Suprapubic skin (tissue), 4 donors: Measurements from ENCODE around the gene KIRREL1. TPM values are rescaled to one million over a fixed set of nuclear protein-coding genes. Genes with fewer than 3 reads are reported as not detected.

Experiments used
- DNase-seq, 2 donors: peaks; one replicate each; pipeline ENCODE4 v3.0.0-alpha.2; 2019; ENCODE audit warnings: low spot score in 2 of 2
- H3K27ac ChIP-seq: fragments of 200-600 bp; sonication (generic); one replicate; pipeline ENCODE4 v1.5.1; 2019
- H3K27me3 ChIP-seq: fragments of 200-600 bp; sonication (generic); one replicate; pipeline ENCODE4 v1.5.1; 2019
- H3K36me3 ChIP-seq: fragments of 200-600 bp; sonication (generic); one replicate; pipeline ENCODE4 v1.5.1; 2019
- H3K4me1 ChIP-seq: fragments of 200-600 bp; sonication (generic); one replicate; pipeline ENCODE4 v1.5.1; 2019
- H3K4me3 ChIP-seq: fragments of 200-600 bp; sonication (generic); one replicate; pipeline ENCODE4 v1.5.1; 2019; ENCODE audit warnings: mild to moderate bottlenecking
- H3K9me3 ChIP-seq: fragments of 200-600 bp; sonication (generic); one replicate; pipeline ENCODE4 v1.5.1; 2019
- EP300 ChIP-seq: sonication (generic); formaldehyde crosslinking; IDR thresholded peaks from one replicate; pipeline ENCODE4 v1.6.1; 2017; ENCODE audit warnings: antibody characterized with exemption
- POLR2A ChIP-seq, 2 donors: fragments of 450-650 bp; IDR thresholded peaks; one replicate each; pipeline ENCODE4 v1.6.1; 2017; ENCODE audit warnings: antibody characterized with exemption in 2 of 2, mild to moderate bottlenecking in 2 of 2, moderate library complexity in 2 of 2
- POLR2AphosphoS5 ChIP-seq, 3 donors: sonication (generic); formaldehyde crosslinking; IDR thresholded peaks; one replicate each; pipeline ENCODE4 v1.6.1; 2017; ENCODE audit warnings: antibody characterized with exemption in 3 of 3
- WGBS: methylation state at CpG from one replicate; pipeline ENCODE4 v1.1.5; 2018; 5-methylcytosine and 5-hydroxymethylcytosine counted together
- total RNA-seq, 4 donors: library from RNA; depleted of rRNA; stranded (reverse); fragments of >200 nt; gene quantifications; one replicate each; pipeline ENCODE4 v1.1.0, GENCODE V29; 2016
- TF ChIP-seq, protein P1 (sequence below), 2 donors: fragments of 200-600 bp in 1 of 2; fragments of 450-650 bp in 1 of 2; sonication (generic) in 1 of 2; IDR thresholded peaks; one replicate each; pipeline ENCODE4 v1.5.1; 2016 to 2019; ENCODE audit warnings: antibody characterized with exemption in 2 of 2, mild to moderate bottlenecking in 1 of 2, moderate library complexity in 1 of 2

Gene KIRREL1
- total RNA-seq, 4 donors from 2014 or later: 12.5 to 18.9 (median 15.5) TPM

DNA sequence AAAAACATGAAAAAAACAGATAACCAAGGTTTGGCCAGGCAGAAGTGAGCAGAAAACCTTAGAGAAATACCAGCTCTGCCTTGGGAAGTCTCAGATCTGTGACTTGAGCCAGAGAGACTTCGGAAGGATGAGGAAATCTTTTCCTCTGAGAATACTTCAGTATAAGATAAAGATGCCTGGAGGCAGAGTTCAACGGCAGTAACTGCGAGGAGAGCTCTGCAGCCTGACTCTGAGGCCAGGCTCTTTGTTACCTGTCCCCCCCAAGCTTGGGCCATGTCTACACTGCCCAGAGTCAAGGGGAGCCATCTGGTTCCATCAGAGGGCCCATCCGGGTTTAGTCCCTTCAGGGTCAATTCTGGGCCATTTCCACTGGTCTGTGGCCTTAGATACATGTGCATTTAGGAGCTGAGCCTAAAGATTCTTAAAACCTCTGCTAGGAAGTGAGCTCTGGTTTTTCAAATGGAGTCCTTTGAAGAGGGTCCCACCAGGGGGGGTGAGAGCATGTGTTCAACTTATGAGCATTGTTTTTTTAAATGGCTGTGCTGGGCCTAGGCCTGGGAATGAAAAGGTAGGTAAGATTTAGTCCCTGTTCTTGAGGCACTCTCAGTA lies 8.7 kb downstream of the KIRREL1 start:
- 43% methylated on average over 4 of the region's 4 CpGs for WGBS
- Histone ChIP-seq H3K4me1 (peaks cover 39% of the 10 kb centered on the region), H3K27ac (peak overlapping the region; percentile 19)

DNA sequence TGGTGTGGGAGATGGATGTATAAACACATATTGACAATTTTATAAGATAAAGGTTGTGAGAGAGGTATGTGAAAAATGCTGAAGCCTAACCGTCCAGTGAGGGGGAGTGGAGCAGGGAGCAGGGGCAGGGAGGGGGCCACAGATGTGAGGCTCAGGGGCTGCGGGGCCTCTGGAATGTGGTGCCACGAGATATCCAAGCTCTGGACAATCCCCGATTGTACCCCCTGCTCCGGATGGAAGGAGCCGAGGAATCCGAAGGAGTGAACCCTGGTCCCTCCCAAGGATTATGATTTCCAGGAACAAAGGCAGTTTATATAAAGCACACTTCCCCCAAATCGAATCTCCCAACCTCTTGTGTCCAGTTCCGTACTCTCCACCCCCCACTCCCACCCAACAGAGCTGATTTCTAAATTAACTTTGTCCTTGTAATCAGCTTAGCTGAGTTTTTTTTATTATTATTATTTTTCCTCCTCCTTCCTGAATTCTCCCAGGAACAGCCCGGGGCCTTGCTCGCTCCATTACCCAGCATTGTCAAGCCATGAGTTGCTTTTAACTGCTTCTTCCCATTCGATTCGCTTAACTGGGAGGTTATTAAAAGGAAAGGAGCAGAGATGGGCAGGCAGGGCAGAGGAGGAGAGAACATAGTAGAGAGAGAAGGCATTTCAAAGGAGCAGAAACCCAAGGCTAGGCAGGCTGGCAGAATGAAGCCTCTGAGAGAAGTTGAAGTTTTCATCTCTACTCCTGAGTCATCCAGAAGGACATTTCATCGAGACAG lies 9.4 kb downstream of the KIRREL1 start:
- H3K27ac ChIP-seq: peak overlapping the region; percentile 19
- WGBS: 50% methylated on average over 14 of the region's 14 CpGs
- no peaks in the 10 kb centered on the region for H3K27me3 ChIP-seq
- H3K9me3 ChIP-seq: no peaks in the 10 kb centered on the region
- H3K4me3 ChIP-seq: no peak overlapping the region
- TF ChIP-seq EP300 (no peak), POLR2A (IDR thresholded peaks at IDR 0.05) (no peak), POLR2AphosphoS5 (IDR thresholded peaks at IDR 0.05) (no peak)
- TF ChIP-seq, protein P1, sequence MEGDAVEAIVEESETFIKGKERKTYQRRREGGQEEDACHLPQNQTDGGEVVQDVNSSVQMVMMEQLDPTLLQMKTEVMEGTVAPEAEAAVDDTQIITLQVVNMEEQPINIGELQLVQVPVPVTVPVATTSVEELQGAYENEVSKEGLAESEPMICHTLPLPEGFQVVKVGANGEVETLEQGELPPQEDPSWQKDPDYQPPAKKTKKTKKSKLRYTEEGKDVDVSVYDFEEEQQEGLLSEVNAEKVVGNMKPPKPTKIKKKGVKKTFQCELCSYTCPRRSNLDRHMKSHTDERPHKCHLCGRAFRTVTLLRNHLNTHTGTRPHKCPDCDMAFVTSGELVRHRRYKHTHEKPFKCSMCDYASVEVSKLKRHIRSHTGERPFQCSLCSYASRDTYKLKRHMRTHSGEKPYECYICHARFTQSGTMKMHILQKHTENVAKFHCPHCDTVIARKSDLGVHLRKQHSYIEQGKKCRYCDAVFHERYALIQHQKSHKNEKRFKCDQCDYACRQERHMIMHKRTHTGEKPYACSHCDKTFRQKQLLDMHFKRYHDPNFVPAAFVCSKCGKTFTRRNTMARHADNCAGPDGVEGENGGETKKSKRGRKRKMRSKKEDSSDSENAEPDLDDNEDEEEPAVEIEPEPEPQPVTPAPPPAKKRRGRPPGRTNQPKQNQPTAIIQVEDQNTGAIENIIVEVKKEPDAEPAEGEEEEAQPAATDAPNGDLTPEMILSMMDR (IDR thresholded peaks at IDR 0.05): no peak
- peaks cover 46% of the 10 kb centered on the region for H3K4me1 ChIP-seq
- H3K36me3 ChIP-seq: no peaks in the 10 kb centered on the region
- DNase-seq: no peak

More for the DNA sequence above, 8.7 kb downstream of the KIRREL1 start:
- H3K9me3 ChIP-seq: no peaks in the 10 kb centered on the region
- H3K4me3 ChIP-seq: no peak overlapping the region
- TF ChIP-seq POLR2AphosphoS5 (IDR thresholded peaks at IDR 0.05): no peak
- TF ChIP-seq EP300: no peak
- TF ChIP-seq, protein P1 (IDR thresholded peaks at IDR 0.05): no peak
- no peak for TF ChIP-seq POLR2A (IDR thresholded peaks at IDR 0.05)
- H3K27me3 ChIP-seq: no peaks in the 10 kb centered on the region
- no peaks in the 10 kb centered on the region for H3K36me3 ChIP-seq
- no peak for DNase-seq

DNA sequence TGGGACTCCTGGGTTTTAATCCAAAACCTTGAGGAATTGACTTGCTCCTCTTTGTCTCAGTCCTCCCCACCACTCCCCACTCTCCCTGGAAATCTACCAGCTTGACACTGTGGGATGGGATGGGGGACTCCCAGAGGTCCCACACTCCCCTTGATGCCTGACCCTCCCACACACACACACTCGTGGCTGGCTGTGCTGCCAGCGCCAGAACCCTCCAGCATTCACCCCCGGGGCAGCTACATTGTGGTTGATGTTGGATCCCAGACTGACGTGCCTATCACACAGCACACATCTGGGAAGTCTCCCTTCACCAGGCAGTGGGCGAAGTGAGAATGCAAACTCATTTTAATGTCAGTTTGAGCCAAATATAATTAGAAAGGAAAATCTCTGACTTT lies 10.0 kb downstream of the KIRREL1 start:
- TF ChIP-seq, protein P1 (IDR thresholded peaks at IDR 0.05): no peak
- H3K9me3 ChIP-seq: no peaks in the 10 kb centered on the region
- WGBS: 15% methylated on average over 5 of the region's 5 CpGs
- H3K27me3 ChIP-seq: no peaks in the 10 kb centered on the region
- peaks cover 52% of the 10 kb centered on the region for H3K4me1 ChIP-seq
- no peak overlapping the region for H3K4me3 ChIP-seq
- peak overlapping the region; percentile 19 for H3K27ac ChIP-seq
- H3K36me3 ChIP-seq: no peaks in the 10 kb centered on the region
- DNase-seq: no peak

DNA sequence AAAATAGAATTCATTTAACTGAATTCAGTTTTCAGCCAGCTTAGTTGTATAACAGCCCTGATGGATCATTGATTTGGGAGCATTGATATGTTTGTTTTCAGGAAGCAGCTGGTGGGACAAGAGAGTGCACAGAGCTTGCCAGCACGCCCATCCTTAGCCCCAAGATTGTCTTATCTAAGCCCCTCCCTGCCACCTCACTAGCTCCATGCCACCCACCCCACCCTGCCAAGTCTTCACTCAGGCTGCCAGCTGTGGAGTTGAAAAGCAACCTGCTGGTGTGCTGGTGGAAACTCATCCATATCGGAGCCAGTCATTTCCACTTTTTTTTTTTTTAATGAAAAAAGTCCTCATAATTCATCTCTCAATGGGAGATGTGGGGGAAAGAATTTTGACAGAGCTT lies 11.8 kb downstream of the KIRREL1 start:
- TF ChIP-seq, protein P1 (IDR thresholded peaks at IDR 0.05): no peak
- no peak for TF ChIP-seq POLR2A (IDR thresholded peaks at IDR 0.05)
- TF ChIP-seq EP300: no peak
- no peak for TF ChIP-seq POLR2AphosphoS5 (IDR thresholded peaks at IDR 0.05)
- no peaks in the 10 kb centered on the region for H3K27me3 ChIP-seq
- H3K4me1 ChIP-seq: peaks cover 67% of the 10 kb centered on the region
- no peaks in the 10 kb centered on the region for H3K9me3 ChIP-seq
- no peaks in the 10 kb centered on the region for H3K36me3 ChIP-seq
- WGBS: 58% methylated on average over 2 of the region's 2 CpGs
- no peak overlapping the region for H3K27ac ChIP-seq
- H3K4me3 ChIP-seq: no peak overlapping the region
- no peak for DNase-seq

DNA sequence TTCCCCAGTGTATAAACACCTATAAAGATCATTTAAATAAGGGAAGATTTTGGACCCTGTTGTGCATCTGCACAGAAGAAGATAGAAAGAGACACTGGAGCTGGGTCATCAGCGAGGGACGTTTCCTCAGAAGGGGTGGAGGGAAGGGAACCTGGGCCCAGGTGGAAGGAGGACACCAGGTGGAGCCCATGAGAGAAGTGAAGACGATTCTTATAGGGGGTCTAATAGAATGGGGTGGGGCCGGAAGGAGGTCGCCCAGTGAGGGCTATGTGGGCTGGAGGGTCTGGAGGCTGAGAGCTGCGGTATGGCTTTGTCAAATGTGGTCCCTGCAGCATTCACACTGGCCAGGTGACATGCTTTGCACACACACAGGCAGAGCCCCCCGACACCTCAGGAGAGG lies 13.7 kb downstream of the KIRREL1 start:
- Histone ChIP-seq H3K4me1 (peaks cover 83% of the 10 kb centered on the region), H3K36me3 (no peaks in the 10 kb centered on the region), H3K27me3 (no peaks in the 10 kb centered on the region), H3K9me3 (no peaks in the 10 kb centered on the region), H3K27ac (peak overlapping the region; percentile 87), H3K4me3 (no peak overlapping the region)
- TF ChIP-seq POLR2A (IDR thresholded peaks at IDR 0.05): no peak
- TF ChIP-seq, protein P1 (IDR thresholded peaks at IDR 0.05): no peak
- TF ChIP-seq POLR2AphosphoS5 (IDR thresholded peaks at IDR 0.05): no peak
- no peak for TF ChIP-seq EP300
- no peak for DNase-seq
- WGBS: 63% methylated on average over 7 of the region's 7 CpGs
